SK-N-SH treated with all-trans-retinoic acid at 6 μM for 48 hours (cell line): ENCODE data around the gene EML2.

Source experiments
- ATAC-seq: fragments of 200-7000 bp; cut with Tn5 transposase; 3 replicates; pipeline ENCODE4 v1.9.1; 2020; ENCODE audit warnings: mild to moderate bottlenecking, moderate library complexity
- ARNTL ChIP-seq: fragments of 450-650 bp; formaldehyde crosslinking; IDR thresholded peaks from 2 replicates; pipeline ENCODE4 v1.5.0; 2020; ENCODE audit warnings: low read depth, mild to moderate bottlenecking, moderate library complexity, borderline replicate concordance
- BACH2 ChIP-seq: fragments of 250-450 bp; sonication (Bioruptor Pico); IDR thresholded peaks from 2 replicates; pipeline ENCODE4 v1.9.0; 2021; ENCODE audit warnings: mild to moderate bottlenecking, borderline replicate concordance
- CREB5 ChIP-seq: fragments of 250-450 bp; sonication (Bioruptor Pico); IDR thresholded peaks from 2 replicates; pipeline ENCODE4 v1.5.1; 2020; ENCODE audit warnings: low read depth, mild to moderate bottlenecking, moderate library complexity
- CSDC2 ChIP-seq: fragments of 250-450 bp; sonication (Bioruptor Pico); IDR thresholded peaks from 2 replicates; pipeline ENCODE4 v1.5.0; 2020; ENCODE audit warnings: mild to moderate bottlenecking, moderate library complexity
- ESRRG ChIP-seq: fragments of 250-450 bp; sonication (Bioruptor Pico); IDR thresholded peaks from 2 replicates; pipeline ENCODE4 v1.6.1; 2021; ENCODE audit warnings: mild to moderate bottlenecking
- GLIS3 ChIP-seq: fragments of 250-450 bp; sonication (Bioruptor Pico); IDR thresholded peaks from 2 replicates; pipeline ENCODE4 v1.5.0; 2020; ENCODE audit warnings: mild to moderate bottlenecking, moderate library complexity
- ISL1 ChIP-seq: fragments of 250-450 bp; sonication (Bioruptor Pico); IDR thresholded peaks from 2 replicates; pipeline ENCODE4 v2.1.2; 2022; ENCODE audit warnings: mild to moderate bottlenecking, moderate library complexity
- OSR1 ChIP-seq: fragments of 250-450 bp; sonication (Bioruptor Pico); IDR thresholded peaks from 2 replicates; pipeline ENCODE4 v1.8.0; 2022; ENCODE audit warnings: moderate library complexity, mild to moderate bottlenecking, inconsistent platforms
- PATZ1 ChIP-seq: fragments of 250-450 bp; sonication (Bioruptor Pico); IDR thresholded peaks from 2 replicates; pipeline ENCODE4 v1.8.0; 2020; ENCODE audit warnings: mild to moderate bottlenecking, moderate library complexity, borderline replicate concordance
- PPARA ChIP-seq: fragments of 250-450 bp; sonication (Bioruptor Pico); IDR thresholded peaks from 2 replicates; pipeline ENCODE4 v1.5.0; 2020; ENCODE audit warnings: mild to moderate bottlenecking, borderline replicate concordance
- RARB ChIP-seq: fragments of 250-450 bp; sonication (Bioruptor Pico); IDR thresholded peaks from 2 replicates; pipeline ENCODE4 v1.8.0; 2021; ENCODE audit warnings: mild to moderate bottlenecking, moderate library complexity
- SNAI2 ChIP-seq: fragments of 250-450 bp; sonication (Bioruptor Pico); IDR thresholded peaks from 2 replicates; pipeline ENCODE4 v1.5.0; 2020; ENCODE audit warnings: mild to moderate bottlenecking, moderate library complexity
- TCF4 ChIP-seq: fragments of 250-450 bp; sonication (Bioruptor Pico); IDR thresholded peaks from 2 replicates; pipeline ENCODE4 v1.8.0; 2021; ENCODE audit warnings: mild to moderate bottlenecking, moderate library complexity, borderline replicate concordance
- TOX ChIP-seq: fragments of 250-450 bp; sonication (Bioruptor Pico); IDR thresholded peaks from 2 replicates; pipeline ENCODE4 v1.8.0; 2021; ENCODE audit warnings: mild to moderate bottlenecking, moderate library complexity, borderline replicate concordance
- ZC3H10 ChIP-seq: fragments of 250-450 bp; sonication (Bioruptor Pico); IDR thresholded peaks from 2 replicates; pipeline ENCODE4 v1.5.1; 2021; ENCODE audit warnings: mild to moderate bottlenecking, moderate library complexity
- ZFP3 ChIP-seq: fragments of 250-450 bp; sonication (Bioruptor Pico); IDR thresholded peaks from 2 replicates; pipeline ENCODE4 v1.5.0; 2020; ENCODE audit warnings: mild to moderate bottlenecking, moderate library complexity
- ZNF565 ChIP-seq: fragments of 450-650 bp; formaldehyde crosslinking; conservative IDR thresholded peaks from 2 replicates; pipeline ENCODE4 v1.5.0; 2020; ENCODE audit warnings: low read depth, mild to moderate bottlenecking, moderate library complexity
- ZNF70 ChIP-seq: fragments of 450-650 bp; formaldehyde crosslinking; IDR thresholded peaks from 2 replicates; pipeline ENCODE4 v1.5.0; 2020; ENCODE audit warnings: mild to moderate bottlenecking, moderate library complexity
- ZNF8 ChIP-seq: fragments of 450-650 bp; formaldehyde crosslinking; IDR thresholded peaks from 2 replicates; pipeline ENCODE4 v1.5.0; 2020; ENCODE audit warnings: mild to moderate bottlenecking, moderate library complexity
- TF ChIP-seq, protein P1 (sequence below): fragments of 250-450 bp; sonication (Bioruptor Pico); IDR thresholded peaks from 2 replicates; pipeline ENCODE4 v1.8.0; 2021; ENCODE audit warnings: low read depth, mild to moderate bottlenecking, moderate library complexity, borderline replicate concordance
- TF ChIP-seq, protein P2 (sequence below): fragments of 250-450 bp; sonication (Bioruptor Pico); IDR thresholded peaks from 2 replicates; pipeline ENCODE4 v1.5.0; 2020; ENCODE audit warnings: mild to moderate bottlenecking, moderate library complexity
- TF ChIP-seq, protein P3 (sequence below): fragments of 250-450 bp; sonication (Bioruptor Pico); IDR thresholded peaks from 2 replicates; pipeline ENCODE4 v1.5.1; 2021; ENCODE audit warnings: mild to moderate bottlenecking, moderate library complexity

EML2 gene

DNA sequence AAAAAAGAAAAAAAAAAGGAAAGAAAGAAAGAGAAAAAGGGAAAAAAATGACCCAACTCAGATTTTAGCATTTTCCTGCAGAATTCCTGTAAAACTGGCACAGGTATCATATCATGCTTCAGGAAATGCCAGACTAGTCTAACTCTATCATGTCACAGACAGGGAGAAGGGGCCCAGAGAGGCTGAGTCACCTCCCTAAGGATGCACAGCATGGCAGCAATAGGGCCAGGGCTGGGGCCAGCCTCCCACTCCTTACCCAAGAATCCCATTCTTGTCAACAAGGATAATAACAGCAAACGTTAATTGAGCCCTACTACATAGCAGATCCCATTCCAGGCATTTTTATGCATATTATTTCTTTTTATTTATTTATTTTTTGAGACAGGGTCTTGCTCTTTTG is 45.7 kb downstream of the EML2 start:
- ATAC-seq, result no peak
- no peak for TF ChIP-seq GLIS3 (CRISPR knock-in tag)
- TF ChIP-seq CSDC2, result no peak
- TF ChIP-seq BACH2 (CRISPR knock-in tag), result no peak
- TF ChIP-seq ZC3H10 (CRISPR knock-in tag), result no peak
- TF ChIP-seq PPARA (CRISPR knock-in tag), result no peak
- no peak for TF ChIP-seq ARNTL
- TF ChIP-seq RARB (CRISPR knock-in tag), result no peak
- no peak for TF ChIP-seq TCF4 (CRISPR knock-in tag)
- TF ChIP-seq OSR1 (CRISPR knock-in tag), result no peak
- TF ChIP-seq ZNF565 (CRISPR knock-in tag), result no peak

GRCh38 chr19:45592366-45592765 is 46.8 kb downstream of the EML2 start:
- ATAC-seq, result no peak
- TF ChIP-seq ESRRG (no peak), TCF4 (CRISPR knock-in tag) (no peak), ISL1 (no peak), CREB5 (CRISPR knock-in tag) (no peak), ZNF565 (CRISPR knock-in tag) (no peak), PATZ1 (CRISPR knock-in tag) (no peak), BACH2 (CRISPR knock-in tag) (no peak), PPARA (CRISPR knock-in tag) (no peak), ZC3H10 (CRISPR knock-in tag) (no peak), ZNF70 (CRISPR knock-in tag) (no peak), ZFP3 (CRISPR knock-in tag) (no peak), TOX (CRISPR knock-in tag) (no peak), ARNTL (no peak), CSDC2 (no peak), OSR1 (CRISPR knock-in tag) (no peak), GLIS3 (CRISPR knock-in tag) (no peak), SNAI2 (CRISPR knock-in tag) (no peak)
- TF ChIP-seq, protein P1, sequence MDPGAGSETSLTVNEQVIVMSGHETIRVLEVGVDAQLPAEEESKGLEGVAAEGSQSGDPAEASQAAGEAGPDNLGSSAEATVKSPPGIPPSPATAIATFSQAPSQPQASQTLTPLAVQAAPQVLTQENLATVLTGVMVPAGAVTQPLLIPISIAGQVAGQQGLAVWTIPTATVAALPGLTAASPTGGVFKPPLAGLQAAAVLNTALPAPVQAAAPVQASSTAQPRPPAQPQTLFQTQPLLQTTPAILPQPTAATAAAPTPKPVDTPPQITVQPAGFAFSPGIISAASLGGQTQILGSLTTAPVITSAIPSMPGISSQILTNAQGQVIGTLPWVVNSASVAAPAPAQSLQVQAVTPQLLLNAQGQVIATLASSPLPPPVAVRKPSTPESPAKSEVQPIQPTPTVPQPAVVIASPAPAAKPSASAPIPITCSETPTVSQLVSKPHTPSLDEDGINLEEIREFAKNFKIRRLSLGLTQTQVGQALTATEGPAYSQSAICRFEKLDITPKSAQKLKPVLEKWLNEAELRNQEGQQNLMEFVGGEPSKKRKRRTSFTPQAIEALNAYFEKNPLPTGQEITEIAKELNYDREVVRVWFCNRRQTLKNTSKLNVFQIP, result no peak
- TF ChIP-seq, protein P2, sequence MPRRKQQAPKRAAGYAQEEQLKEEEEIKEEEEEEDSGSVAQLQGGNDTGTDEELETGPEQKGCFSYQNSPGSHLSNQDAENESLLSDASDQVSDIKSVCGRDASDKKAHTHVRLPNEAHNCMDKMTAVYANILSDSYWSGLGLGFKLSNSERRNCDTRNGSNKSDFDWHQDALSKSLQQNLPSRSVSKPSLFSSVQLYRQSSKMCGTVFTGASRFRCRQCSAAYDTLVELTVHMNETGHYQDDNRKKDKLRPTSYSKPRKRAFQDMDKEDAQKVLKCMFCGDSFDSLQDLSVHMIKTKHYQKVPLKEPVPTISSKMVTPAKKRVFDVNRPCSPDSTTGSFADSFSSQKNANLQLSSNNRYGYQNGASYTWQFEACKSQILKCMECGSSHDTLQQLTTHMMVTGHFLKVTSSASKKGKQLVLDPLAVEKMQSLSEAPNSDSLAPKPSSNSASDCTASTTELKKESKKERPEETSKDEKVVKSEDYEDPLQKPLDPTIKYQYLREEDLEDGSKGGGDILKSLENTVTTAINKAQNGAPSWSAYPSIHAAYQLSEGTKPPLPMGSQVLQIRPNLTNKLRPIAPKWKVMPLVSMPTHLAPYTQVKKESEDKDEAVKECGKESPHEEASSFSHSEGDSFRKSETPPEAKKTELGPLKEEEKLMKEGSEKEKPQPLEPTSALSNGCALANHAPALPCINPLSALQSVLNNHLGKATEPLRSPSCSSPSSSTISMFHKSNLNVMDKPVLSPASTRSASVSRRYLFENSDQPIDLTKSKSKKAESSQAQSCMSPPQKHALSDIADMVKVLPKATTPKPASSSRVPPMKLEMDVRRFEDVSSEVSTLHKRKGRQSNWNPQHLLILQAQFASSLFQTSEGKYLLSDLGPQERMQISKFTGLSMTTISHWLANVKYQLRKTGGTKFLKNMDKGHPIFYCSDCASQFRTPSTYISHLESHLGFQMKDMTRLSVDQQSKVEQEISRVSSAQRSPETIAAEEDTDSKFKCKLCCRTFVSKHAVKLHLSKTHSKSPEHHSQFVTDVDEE (CRISPR knock-in tag), result no peak
- TF ChIP-seq, protein P3, sequence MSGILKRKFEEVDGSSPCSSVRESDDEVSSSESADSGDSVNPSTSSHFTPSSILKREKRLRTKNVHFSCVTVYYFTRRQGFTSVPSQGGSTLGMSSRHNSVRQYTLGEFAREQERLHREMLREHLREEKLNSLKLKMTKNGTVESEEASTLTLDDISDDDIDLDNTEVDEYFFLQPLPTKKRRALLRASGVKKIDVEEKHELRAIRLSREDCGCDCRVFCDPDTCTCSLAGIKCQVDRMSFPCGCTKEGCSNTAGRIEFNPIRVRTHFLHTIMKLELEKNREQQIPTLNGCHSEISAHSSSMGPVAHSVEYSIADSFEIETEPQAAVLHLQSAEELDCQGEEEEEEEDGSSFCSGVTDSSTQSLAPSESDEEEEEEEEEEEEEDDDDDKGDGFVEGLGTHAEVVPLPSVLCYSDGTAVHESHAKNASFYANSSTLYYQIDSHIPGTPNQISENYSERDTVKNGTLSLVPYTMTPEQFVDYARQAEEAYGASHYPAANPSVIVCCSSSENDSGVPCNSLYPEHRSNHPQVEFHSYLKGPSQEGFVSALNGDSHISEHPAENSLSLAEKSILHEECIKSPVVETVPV (CRISPR knock-in tag), result no peak

DNA sequence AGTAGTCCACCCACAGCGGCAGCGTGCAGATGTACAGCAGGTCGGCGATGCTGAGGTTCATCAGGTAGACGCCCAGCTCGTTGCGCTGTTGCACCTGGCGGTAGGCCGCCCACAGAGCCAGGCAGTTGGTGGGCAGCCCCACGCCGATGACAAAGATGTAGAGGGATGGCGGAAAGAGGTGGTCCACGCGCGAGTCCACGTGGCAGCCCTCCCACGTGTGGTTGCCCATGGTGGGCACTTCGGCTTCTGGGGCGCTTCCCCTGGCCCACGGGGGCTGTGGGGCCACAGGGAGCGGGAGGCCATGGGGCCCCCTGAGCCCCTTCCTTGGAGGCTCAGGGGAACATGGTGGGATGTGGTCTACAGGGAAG is 47.6 kb downstream of the EML2 start:
- TF ChIP-seq ZNF8 (CRISPR knock-in tag) (no peak), ZNF70 (CRISPR knock-in tag) (no peak), ZC3H10 (CRISPR knock-in tag) (no peak), PATZ1 (CRISPR knock-in tag) (no peak), ZNF565 (CRISPR knock-in tag) (no peak), PPARA (CRISPR knock-in tag) (no peak), BACH2 (CRISPR knock-in tag) (no peak), ISL1 (no peak)
- ATAC-seq, result no peak
